GM12873 (cell line): ENCODE results near the gene PARVB.

Experiments used
- TF ChIP-seq, protein P1 (sequence below): IDR thresholded peaks from 2 replicates; pipeline ENCODE4 v1.5.1; 2012; ENCODE audit warnings: low read depth, mild to moderate bottlenecking, moderate library complexity, low read length, control low read depth; ENCODE audit not compliant: insufficient read depth; ENCODE audit errors: missing control alignments

PARVB gene

GRCh38 chr22:44200451-44200850 is 176.3 kb downstream of the PARVB start:
- TF ChIP-seq, protein P1, sequence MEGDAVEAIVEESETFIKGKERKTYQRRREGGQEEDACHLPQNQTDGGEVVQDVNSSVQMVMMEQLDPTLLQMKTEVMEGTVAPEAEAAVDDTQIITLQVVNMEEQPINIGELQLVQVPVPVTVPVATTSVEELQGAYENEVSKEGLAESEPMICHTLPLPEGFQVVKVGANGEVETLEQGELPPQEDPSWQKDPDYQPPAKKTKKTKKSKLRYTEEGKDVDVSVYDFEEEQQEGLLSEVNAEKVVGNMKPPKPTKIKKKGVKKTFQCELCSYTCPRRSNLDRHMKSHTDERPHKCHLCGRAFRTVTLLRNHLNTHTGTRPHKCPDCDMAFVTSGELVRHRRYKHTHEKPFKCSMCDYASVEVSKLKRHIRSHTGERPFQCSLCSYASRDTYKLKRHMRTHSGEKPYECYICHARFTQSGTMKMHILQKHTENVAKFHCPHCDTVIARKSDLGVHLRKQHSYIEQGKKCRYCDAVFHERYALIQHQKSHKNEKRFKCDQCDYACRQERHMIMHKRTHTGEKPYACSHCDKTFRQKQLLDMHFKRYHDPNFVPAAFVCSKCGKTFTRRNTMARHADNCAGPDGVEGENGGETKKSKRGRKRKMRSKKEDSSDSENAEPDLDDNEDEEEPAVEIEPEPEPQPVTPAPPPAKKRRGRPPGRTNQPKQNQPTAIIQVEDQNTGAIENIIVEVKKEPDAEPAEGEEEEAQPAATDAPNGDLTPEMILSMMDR = no peak

- TF ChIP-seq, protein P1 = no peak
These were observed 176.9 kb downstream of the PARVB start for GRCh38 chr22:44200855-44201550.

DNA sequence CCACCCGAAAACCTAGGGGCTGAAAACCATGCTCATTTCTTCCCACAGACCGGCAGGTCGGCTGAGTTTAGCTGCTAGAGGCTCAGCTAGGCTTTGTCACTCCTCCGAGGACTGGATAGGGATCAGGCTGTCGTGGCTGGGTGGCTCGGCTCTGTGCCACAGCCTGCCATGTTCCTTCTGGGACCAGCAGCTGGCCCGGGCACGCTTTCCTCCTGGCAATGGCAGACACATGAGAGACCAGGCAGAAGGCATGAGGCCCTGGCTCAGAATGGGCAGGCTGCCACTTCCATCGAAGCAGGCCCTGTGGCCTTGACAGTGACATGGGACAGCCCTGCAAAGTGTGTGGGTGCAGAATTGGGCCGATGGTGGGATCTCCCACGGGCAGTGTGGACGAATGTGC is 177.6 kb downstream of the PARVB start:
- TF ChIP-seq, protein P1 = no peak

DNA sequence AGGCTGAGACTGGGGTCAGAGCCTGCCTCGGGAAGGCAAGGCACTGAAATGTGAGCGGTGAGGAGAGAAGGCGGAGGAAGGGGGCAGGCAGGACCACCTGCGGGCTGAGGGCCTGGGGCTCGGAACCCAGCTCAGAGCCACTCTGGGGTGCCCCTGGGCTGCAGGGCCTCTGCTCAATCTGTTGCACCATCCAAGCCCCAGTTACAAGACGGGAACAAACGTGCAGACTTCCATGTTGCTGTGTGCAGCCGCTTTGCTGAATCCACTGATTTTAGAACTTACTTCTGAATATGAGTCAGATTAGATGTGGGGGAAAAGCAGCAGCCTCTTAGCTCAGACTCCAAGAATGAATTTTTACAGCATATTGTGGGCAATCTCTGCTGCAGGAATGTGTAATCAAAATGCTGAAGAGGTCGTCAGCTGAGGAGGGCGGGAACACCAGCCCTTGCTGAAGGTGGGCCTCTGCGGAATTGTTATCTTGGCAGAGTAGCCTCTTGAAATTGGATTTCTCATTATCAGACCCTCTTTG is 178.2 kb downstream of the PARVB start:
- TF ChIP-seq, protein P1 = no peak

GRCh38 chr22:44203203-44203602 is 179.1 kb downstream of the PARVB start:
- TF ChIP-seq, protein P1 = no peak

GRCh38 chr22:44204739-44205515 is 180.8 kb downstream of the PARVB start:
- TF ChIP-seq, protein P1 = no peak

DNA sequence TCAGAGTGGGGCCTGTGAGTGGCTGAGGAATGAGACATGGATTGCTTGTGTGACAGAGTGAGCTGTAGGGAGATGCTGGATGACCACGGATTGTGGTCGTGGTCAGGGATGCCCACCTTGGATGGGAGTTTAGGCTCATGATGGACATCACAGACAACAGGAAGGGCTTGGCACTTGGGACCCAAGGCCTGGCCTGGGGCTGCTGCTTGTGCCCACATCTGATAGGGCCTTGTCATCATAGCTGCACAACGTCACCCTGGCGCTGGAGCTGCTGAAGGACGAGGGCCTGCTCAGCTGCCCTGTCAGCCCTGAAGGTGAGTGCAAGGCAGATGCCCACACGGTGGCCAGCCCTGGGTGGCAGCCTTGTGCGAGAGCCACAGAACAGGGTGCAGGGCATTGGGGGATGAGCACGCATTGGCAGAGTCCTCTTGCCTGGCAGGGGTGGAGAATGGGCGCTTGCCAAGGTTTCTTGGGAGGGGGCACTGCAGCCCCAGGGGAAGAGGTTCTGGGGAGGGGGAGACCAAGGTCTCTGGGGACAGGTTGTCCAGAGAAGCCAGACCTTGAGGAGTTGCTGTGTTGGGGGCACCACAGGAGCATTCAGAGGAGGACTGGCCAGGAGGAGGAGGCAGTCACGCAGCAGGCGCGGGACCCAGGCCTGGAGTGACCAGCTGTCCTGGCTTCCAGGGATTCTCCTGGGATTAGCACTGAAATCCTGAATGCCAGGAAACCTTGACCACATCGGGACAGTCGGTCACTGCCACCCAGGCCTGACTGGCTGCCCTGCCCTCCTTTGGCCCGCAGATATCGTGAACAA is 181.6 kb downstream of the PARVB start:
- TF ChIP-seq, protein P1 = no peak
